GM21528 (cell line): Measurements from ENCODE around the gene TAF1B.

Experiments
- ATAC-seq: cut with Tn5 transposase; IDR thresholded peaks from one replicate; pipeline ENCODE4 v1.9.1; 2021; ENCODE audit warnings: mild to moderate bottlenecking, moderate library complexity; ENCODE audit not compliant: unreplicated experiment, low FRiP score

TAF1B gene

DNA sequence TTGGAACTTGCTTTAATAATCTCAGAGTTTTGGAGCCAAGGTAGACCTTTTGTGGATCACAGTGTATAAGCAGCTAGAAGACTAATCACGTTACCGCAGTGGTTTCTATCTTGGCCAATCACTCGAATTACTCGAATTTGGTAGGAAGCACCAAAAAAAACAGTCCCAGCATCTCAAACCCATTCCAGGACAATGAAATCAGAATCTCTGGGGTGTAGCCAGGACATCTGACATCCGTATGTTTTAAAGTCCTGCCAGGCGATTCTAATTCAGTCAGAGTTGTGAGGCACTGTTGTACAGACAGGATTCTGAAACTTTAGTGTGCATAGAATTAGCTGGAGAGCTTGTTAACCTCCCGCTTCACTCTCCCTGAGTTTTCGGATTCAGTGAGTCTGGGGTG is 139.0 kb downstream of the TAF1B start:
- no peak for ATAC-seq

DNA sequence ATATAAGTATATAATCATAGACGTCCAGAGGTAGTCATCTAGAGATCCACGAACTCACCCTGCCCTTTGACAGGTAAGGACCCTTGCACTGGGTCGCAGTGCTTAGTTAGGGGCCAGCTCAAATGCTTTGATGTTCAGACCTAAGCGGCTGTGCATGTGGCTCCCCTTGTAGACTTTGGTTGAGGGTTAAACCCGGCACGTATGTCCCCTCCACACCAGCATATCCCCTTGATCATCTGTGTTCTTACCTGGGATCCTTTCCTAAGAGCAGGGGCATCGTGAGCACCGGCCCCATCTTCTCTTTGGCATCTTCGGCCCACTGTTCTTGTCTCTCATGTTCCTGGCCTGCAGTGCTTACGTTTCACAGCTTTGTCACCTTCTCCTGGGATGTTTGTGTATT is 139.6 kb downstream of the TAF1B start:
- ATAC-seq = no peak

DNA sequence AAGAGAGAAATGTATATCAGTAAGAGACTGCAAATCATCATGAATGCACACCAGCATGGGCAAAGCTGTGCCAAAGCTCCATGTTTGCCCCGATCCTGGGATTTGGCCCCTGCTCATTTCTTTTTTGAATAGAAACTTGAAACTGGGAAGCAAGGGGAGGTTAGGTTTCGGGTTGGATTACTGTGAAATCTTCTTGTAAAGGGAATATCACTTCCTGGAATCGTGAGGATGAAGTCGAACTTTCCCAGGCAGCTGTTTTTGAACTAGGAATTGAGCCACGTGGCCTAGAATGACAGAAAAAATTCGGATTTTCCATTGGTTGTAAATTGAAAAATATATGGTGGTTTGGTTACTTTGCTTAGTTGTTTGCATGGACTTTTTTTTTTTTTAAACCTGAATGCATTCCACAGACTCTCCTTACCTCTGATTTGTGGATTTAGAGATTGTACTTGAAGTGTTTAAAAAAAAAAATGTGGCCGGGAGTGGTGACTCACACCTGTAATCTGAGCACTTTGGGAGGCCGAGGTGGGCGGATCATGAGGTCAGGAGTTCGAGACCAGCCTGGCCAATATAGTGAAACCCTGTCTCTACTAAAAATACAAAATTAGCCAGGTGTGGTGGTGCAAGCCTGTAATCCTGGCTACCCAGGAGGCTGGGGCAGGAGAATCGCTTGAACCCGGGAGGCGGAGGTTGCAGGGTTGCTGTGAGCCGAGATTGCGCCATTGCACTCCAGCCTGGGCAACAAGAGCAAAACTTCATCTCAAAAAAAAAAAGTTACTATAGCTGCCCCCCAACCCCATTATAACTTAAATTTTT is 140.3 kb downstream of the TAF1B start:
- ATAC-seq = no peak
